DMS53 (cell line): Measurements from ENCODE around the gene IQSEC1.
"Not testable (repeated sequence)": the region's sequence is repeated elsewhere in the genome, so short reads cannot be mapped to it uniquely, and the experiment has no call there.

Source experiments
- DNase-seq: peaks from one replicate; lab custom pipeline; 2025; lab: John Stamatoyannopoulos, UW

IQSEC1 gene

DNA sequence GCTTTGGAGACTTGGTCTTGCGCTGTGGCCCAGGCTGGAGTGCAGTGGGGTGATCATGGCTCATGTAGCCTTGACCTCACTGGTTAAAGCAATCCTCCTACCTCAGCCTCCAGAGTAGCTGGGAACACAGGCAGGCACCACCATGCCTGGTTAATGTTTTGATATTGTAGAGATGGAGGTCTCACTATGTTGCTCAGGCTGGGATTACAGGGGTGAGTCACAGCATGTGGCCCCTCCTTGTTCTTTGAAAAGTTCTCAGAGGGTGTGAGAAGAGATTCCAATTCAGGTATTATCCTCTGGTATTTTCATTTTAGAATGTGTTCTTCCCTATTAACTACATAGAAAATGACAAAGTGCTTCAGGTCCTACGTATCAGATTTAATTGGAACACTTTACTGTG lies 180.0 kb downstream of the IQSEC1 start:
- DNase-seq, result no peak

DNA sequence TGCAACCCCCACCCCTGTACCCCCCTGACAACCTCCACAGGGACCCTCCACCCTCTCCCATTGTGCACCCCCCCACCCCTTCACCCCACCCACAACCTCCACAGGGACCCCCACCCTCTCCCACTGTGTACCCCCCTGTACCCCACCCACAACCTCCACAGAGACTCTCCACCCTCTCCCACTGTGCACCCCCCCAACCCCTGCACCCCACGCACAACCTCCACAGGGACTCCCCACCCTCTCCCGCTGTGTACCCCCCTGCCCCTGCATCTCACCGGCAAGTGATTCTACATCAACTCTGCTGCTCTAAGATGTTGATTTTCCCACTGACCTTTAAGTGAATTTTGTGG lies 180.4 kb downstream of the IQSEC1 start:
- no peak for DNase-seq

DNA sequence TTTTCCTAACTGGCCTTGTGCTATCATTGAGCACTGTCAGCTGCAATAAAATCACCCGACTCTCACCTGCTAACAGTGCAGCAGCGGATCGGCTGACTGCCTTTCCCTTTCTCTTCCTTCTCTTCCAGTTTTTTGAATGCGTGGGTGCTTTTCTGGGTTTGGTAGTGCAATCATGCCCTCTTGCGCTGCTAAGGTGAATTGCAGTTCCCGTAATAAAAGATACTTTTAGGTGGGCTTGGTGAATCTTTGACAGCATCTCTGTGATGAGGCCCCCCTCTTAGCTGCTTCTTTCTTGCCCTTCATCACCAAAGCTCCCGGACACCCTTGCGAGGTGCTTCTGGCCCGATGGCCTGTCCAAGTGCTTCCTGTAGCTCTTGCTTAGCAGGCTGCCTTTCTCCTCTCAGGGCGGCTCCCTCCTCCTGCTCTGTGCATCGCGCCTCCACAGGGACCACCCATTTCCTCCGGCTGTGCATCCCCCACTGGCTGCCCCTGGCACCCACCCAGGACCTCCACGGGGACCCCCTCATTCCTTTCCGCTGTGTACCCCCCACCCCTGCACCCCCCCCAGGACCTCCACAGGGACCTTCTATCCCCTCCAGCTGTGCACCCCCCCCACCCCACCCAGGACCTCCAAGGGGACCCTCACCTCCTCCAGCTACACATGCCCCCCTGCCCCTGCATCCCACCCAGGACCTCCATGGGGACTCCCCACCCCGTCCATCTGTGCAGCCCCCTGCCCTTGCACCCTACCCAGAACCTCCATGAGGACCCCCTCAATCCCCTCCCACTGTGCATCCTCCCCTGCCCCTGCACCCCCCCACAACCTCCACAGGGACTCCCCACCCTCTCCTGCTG lies 181.0 kb downstream of the IQSEC1 start:
- DNase-seq, result peak; percentile 64

DNA sequence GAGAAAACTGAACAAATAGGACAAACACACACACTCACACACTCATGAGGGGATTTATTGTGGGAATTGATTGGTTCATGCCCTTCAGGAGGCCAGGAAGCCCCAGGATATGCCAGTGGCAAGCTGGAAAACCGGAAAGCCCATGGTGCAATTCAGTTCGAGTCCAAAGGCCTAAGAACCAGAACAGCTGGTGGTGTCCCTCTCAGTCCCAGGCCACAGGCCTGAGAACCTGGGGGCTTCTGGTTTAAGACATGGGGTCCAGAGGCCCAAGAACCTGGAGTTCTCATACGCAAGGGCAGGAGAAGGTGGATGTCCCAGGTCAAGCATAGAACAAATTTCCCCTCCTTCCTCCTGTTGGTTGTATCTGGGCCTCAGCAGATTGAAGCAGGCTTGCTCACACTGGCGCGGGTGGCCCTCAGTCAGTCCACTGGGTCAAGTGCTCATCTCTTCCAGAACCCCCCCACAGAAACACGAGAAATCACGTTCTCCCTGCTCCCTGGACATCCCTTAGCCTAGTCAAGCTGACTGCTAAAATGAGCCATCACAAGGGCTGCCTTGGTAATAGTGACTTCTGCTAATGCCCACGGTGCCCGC lies 181.7 kb downstream of the IQSEC1 start:
- no peak for DNase-seq

DNA sequence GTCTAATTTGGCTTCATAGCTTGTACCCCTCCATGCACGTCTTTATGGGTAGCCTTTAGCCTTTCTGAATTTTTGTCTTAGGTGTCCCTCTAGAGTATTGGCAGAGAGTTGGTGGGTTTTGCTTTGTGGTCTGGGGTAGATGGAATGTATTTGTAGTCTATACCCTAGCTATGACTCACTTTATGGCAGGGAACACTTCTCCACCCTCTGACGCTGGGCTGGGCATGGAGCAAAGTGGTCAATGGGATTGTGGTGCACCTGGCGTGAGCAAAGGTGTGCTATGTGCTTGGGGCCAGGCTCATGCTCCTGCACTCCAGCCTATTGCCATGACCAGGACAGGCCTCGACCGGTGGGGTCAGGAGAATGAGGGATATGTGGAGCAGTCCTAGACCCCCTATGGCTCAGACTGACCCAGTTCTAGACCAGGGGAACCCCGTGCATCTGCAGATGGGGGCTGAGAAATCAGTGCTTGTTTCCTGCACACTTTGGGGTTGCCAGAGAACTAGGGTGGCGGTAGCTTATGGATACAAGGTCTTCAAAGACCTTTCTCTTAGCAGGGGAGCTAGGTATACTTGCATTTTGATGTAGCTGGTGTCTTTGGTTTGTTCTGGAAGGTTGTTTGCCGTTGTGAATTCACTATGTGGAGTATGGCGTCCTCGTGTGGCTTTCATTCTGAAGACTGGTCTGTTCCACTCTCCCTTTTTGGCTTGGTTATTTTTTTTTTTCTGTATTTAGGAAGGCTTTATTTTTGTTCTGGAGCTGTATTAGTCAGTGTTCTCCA lies 182.4 kb downstream of the IQSEC1 start:
- no peak for DNase-seq

DNA sequence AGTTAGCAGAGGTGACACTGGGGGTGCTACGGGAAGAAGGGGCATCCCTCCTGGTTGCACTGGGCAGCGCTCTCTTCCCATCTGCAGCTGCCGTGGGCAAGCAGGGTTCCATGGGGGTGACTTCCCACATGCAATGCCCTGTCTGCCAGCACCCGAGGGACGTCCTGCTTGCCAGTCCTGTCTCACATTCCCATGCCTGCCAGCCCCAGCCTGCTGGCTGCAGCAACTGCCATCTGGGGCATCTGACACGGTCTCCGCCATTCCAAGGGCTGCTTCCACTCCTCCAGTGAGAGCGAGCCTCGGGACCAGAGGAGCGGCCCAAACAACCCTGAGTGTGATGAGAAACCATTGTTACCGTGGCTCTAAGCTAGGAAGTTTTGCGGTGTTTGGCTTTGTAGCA lies 186.5 kb downstream of the IQSEC1 start:
- DNase-seq, result no peak

DNA sequence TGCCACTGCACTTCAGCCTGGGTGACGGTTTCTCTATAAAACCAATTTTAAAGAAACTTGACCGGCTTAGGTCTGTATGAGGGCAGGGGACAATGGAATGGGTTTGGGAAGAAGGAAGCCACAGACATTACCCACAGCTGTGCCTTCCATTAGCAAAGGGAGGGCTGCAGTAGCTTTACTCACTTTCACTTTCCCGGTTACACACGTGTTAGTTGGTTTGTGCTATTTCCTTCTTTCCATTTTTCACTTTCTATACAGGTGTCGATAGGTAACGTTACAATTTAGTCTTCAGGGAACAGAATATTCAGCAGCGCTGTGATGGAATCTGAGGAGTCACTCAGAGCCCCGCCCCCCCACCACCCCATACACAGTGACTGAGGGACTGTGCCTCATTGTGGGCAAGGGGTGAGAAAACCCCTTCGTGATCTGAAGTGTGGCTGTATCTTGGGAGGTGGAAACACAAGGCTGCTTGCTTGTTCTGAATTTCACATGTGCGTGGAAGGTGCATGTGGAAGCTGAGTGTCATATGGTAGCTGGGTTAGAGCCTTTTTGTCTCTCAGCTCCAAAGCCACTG lies 187.0 kb downstream of the IQSEC1 start:
- DNase-seq, result no peak

DNA sequence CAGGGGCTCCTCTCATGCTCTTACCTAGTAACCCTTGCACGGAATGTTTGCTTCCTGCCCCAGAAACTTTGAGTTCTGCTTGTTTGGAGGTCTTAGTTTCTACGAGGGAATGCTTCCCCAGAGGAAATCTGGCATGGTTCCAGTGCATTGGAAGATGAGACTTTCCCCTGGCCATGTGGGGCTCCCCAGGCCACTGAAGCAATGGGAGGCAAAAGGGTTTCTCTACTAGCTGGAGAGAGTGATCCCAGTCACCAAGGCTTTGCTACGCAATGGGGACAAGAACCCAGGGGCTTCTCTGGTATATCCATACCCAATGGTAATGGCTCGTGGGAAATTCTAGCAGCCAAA lies 187.7 kb downstream of the IQSEC1 start:
- DNase-seq, result no peak

DNA sequence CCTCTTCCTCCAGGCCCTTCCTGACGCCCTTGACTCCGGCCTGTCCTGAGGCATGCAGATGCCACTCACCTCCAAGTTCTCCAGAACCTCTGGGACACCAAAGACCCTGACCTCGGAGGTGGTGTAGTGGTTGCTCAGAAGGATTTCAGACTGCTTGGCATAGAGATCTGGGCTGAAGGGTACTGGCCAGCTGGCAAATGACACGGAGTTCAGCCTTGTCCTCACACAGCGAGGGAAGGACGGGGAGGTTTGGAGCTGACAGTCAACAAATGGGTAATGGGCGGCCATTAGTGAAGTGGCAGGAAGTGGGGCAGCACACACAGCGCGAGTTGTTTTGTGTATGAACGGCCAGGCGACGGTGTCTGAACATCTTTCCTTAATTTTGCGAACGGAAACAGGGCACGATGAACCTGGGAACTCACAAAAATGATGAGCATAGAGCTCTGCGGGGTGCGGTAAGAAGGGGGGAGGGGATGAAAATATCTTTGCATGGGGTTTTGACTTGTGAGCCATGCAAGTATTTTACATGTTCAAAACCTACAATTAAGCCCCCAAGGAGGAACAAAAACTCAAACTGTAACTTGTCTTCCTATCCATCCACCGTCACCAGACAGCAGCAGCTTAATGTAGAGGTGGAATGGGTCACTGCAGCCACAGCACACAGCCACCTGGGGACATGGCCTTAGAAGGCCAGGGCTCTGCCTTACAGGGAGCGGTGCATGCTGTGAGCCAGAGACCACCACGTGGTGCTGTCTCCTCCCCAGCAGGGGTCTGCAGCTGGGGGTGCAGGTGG lies 188.2 kb downstream of the IQSEC1 start:
- no peak for DNase-seq

DNA sequence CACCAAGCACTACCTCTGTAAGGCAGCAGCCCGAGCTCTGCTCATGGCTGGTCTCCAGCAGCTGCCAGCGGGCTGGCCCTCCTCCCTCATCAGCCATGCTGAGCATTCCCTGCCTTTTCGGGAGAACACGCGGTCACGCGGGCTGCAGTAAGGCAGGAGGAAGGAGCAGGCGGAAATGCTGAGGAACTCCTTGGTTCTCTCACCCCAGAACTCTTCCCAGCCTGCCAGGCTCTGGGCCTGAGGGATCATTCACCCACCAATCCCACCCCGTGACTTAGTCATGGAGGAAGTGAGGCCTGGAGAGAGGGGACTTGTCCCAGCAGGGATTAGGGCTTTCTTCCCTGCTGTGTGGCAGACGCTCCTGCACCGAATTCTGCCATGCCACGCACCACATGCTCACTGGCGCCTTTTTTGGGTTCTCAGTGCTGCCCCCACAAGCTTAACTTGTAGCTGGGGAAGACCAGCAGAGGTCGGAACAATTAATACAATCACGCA lies 189.0 kb downstream of the IQSEC1 start:
- no peak for DNase-seq

DNA sequence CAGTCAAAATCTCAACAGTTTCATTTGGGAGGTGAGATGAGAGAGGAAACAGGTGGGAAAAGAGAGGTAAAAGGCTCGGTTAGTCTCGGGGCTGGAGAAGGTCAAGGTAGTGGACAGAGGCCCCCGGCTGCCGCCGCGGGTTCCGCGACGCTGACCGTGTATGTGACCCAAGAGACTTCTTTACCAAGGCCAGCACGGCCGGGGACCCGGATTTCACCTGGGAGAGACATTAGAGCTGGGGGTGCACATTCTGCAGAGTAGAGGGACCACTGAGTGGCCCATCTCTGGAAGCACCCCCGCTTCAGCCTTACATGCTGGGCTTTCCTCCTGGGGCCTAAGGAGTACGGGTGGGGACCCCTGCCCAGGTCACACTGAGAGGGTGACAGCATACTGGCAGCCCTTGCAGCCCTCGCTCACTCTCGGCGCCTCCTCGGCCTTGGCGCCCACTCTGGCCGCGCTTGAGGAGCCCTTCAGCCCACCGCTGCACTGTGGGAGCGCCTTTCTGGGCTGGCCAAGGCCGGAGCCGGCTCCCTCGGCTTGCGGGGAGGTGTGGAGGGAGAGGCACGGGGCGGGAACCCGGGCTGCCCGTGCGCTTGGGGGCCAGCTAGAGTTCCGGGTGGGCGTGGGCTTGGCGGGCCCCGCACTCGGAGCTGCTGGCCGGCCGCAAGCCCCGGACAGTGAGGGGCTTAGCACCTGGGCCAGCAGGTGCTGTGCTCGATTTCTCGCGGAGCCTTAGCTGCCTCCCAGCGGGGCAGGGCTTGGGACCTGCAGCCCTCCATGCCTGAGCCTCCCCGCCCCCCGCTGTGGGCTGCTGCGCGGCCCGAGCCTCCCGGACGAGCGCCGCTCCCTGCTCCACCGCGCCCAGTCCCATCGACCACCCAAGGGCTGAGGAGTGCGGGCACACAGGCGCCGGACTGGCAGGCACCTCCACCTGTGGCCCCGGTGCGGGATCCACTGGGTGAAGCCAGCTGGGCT lies 190.6 kb downstream of the IQSEC1 start:
- no peak for DNase-seq

DNA sequence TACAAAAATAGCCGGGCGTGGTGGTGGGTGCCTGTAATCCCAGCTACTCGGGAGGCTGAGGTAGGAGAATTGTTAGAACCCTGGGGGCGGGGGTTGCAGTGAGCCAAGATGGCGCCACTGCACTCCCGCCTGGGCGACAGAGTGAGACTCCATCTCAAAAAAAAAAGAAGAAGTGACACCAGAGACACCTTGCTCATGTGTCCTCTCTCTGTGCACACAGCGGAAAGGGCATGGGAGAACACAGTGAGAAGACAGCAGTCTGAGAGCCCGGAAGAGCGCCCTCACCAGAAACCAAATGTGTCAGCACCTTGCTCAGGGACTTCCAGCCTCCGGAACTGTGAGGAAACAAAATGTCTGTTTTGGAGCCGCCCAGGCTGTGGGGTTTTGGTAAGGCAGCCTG lies 191.4 kb downstream of the IQSEC1 start:
- not testable (repeated sequence) for DNase-seq

DNA sequence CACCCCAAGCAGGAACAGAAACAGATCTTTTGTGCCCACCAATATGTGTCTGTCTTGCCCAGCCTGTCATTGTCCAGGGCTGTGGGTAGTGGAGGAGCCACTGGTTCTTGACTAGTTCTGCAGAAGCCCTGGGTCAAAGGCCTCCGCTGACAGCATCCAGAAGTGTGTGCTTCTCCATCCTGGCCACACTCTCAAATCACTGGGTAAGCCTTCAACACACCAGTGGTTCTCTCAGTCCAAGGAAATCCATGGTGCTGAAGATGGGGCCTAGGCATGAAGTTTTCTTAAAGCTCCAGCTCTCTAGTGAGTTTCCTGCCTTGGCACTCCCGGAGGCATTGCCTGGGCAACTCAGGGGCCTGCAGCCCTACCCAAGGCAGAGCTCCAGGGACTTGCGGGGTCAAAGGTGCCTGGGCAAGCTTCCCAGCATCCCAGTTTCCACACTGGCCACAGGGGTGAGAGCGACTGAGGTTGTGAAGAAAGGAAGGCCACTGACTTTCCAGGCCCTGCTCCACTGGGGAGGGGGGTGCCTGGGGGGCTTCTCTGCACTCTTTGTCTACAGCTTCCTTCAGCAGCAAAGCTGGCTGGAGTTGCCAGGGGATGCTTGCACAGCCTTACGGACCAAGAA lies 193.9 kb downstream of the IQSEC1 start:
- no peak for DNase-seq

DNA sequence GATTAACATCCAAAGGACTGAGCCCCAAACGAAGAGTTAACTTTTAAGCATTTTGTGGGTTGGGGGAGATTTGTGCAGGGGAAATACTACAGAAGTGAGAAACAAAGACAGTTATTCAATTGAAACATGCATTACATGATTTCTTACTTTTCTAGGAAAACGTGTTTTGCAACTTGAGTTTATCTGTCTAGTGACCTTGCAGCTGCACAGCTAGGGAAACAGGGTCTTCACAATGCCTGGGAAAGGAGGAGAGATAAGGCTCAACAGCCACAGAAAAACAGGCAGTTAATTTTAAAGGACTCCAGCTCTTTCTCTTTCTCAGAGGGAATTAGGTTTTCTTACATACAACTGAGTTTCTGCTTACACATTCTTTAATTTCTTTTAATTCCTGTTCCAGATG lies 194.5 kb downstream of the IQSEC1 start:
- not testable (repeated sequence) for DNase-seq

DNA sequence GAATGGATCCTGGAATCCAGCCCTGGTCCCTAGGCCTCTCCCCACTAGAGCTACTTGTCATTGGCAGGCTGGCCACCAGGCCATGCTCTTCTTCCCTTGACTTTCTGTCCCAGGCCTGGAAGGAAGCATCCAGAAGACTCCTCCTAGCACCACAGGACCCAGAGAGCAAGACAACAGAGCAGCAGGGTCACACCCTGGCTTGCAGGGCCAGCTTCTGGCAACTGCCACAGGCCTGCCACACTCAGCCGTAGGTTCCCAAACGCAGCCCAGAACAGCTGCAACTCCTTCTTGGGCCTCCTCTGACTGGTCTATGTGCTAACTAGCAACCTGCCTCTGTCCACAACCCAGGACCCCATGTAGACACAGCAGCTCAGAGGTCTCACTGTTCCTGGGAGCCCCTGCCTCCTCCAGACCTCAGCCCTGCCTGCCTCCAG lies 195.1 kb downstream of the IQSEC1 start:
- no peak for DNase-seq

DNA sequence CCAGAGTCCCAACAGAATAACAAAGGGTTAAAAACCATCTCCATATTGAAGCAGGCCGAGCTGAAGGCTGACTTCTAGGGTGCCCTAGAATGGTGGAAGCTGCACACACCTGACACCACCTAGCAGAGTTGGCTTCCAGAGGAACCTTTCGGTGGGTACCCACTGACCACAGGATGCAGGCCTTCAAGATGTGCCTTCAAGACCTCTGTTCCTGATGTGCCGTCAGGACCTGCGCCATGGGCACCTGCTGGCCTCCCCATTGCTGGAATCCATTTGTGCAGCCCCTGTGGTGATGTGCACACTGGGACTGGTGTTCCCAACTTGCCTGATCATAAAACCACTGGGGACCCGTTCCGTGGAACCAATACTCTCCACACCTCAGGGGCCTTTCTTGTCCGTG lies 196.2 kb downstream of the IQSEC1 start:
- DNase-seq, result no peak

DNA sequence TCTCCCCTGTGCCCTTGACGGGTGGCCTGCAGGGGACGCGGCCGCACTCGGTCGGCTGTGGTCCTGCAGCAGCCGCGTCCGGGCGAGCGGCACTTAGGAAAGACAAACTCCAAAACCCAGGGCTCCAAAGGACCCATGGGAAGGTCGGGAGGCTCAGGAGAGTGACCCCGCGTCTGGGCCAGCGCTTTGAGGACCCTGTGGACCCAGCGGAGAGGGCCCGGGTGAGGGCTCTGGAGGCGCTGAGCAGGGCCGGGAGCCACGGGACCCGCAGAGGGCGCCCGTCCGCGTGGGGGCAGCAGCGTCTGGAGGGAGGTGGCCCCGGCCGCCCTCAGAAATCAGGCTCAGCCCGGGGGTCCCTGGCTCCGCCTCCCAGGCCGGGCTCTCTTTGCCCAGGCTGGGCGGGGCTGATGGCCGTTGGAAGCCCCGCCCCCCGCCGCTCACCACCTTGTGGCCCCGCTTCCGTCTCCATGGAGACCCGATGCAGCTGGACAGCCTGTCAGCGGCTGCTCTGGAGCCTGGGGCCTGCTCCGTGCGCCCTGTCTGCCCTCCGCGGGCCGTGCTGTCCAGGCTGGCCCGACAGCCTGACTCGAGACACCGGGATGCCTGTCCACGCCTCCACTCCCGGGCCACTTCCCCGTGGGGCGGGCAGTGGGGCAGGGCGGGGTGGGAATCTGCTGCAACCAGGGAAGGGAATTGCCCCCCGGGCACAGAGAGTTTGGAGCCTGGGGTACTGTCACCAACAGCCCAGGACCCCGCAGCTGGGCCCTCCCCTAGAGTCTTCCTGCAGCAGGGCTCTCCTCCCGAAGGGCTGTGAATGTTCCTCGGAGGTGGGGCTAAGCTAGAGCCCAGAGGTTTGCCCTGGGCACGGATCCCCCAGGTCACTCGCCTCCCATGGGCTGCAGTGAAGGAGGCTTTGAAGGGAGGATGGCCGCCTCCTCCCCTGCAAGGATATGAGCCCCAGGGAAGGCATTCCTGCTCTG lies 197.1 kb downstream of the IQSEC1 start:
- peak; percentile 68 for DNase-seq

DNA sequence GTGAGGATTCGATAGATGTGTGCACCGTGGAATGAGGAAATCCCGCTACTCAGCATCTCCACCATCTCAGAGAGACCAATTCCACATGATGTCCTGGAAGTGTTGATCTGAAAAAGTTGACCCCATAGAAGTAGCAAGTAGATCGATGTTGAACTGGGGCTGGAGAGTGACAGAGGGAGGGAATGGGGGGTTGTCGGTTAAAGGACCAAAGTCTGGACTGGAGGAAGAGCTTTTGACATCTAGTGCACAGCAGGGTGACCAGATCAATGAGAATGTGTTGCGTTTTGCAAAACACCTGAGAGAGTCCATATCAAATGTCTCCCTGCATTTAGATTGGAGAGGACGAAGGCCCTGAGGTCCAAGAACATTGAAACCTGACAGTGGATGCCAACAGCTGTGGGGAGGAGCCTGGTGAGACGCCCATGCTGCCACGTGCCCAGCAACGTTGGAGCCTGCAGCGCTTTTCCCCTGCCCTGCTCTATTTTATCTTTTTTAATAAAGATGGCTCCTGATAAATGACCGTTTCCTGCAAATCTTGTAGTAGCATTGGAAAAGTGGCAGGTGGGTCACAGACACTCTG lies 201.7 kb downstream of the IQSEC1 start:
- no peak for DNase-seq
